Skeletal muscle satellite cell (primary cell): ENCODE measurements around the gene MAPK14.
A peak's percentile ranks its signal among the peaks of the same experiment; 100 is the strongest.
"Not testable (repeated sequence)": the region's sequence is repeated elsewhere in the genome, so short reads cannot be mapped to it uniquely, and the experiment has no call there.

Source experiments
- H3K27me3 ChIP-seq: 2 replicates; pipeline ENCODE4 v1.7.0; 2013; ENCODE audit warnings: low read length; ENCODE audit not compliant: control insufficient read depth, insufficient read depth
- H3K36me3 ChIP-seq: 2 replicates; pipeline ENCODE4 v1.7.0; 2013; ENCODE audit warnings: mild to moderate bottlenecking, control low read depth, low read length; ENCODE audit not compliant: insufficient read depth
- H3K4me1 ChIP-seq: 2 replicates; pipeline ENCODE4 v1.7.0; 2013; ENCODE audit warnings: low read length; ENCODE audit not compliant: control insufficient read depth, insufficient read depth
- H3K4me2 ChIP-seq: 2 replicates; pipeline ENCODE4 v1.7.0; 2013; ENCODE audit warnings: mild to moderate bottlenecking, low read length
- H3K4me3 ChIP-seq: 2 replicates; pipeline ENCODE4 v1.7.0; 2013; ENCODE audit warnings: low read length
- H3K9ac ChIP-seq: 2 replicates; pipeline ENCODE4 v1.7.0; 2013; ENCODE audit warnings: mild to moderate bottlenecking, low read depth, low read length, moderate library complexity
- H3K9me3 ChIP-seq: replicated peaks from 2 replicates; pipeline ENCODE4 v1.7.0; 2013; ENCODE audit warnings: mild to moderate bottlenecking, control low read depth, low read length

The MAPK14 gene

DNA sequence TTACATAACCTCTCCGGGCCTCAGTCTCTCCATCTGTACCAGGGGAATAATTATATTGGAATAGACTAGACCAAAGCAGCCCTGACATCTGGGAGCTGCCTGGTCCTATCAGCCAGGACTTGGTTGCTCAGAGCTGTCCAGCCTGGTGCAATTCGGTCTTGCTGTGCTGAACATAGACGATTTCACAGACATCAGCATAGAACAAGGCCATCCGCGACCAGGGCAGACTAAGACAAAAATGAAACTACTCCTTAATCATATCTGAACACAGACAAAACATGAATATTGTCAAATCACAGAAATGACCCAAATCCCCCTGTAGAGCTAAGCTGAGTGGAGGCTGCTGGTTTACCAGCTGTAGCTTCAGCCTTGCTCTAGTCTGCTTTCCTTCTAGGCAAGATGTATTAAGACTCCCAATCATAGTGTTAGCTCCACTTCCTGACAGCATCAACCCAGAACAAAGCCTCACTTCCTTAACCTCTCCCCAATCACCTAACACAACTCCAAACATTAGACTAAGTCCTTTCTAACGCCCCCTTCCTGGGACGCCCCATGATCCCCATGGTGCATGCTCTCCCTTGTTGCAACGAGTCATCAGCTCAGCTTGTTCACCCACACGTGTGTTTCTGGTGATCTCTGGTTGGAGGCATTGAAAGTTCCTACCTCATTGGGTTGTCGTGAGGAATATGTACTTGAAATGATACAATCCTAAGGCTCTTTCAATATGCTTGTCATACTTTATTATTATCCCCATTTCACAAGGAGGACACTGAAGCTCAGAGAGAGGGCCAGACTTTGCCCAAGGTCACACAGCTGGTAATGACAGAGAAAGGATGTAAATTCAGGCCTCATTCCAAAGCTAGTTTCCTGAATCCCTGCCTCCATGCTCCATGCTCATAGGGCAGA is 99.2 kb downstream of the MAPK14 start:
- H3K4me3 ChIP-seq = peak overlapping the region; percentile 44
- peaks cover 41% of the 10 kb centered on the region for H3K4me1 ChIP-seq

DNA sequence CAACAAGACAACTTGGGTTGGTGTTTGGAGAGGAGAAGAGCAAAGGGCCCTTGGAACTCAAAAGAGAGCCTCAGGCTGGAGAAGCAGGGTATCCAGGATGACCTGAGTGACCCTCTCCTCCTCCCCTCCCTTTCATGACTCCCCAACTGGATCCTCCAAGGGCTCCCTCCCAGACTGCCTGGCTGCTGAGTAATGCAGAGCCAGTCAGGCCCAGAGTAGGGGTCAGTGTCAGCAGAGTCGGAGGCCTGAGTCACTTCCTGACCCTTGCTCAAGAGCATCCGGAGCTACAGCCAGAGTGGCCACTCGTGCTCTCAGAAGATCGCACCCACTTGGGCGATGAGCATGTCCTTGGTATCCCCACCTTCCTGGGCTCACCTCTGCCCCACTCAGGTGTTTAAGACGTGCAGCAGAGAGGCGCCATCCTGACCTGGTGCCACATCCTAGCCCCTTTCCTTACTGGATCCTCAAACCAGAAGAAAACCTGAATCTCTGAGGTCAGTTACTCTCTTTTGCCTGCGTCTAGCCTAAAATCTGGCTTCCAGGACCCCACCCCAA is 99.9 kb downstream of the MAPK14 start:
- H3K9ac ChIP-seq = peak overlapping the region; percentile 51
- no peaks in the 10 kb centered on the region for H3K36me3 ChIP-seq
- H3K4me3 ChIP-seq = peak overlapping the region; percentile 44
- peaks cover 46% of the 10 kb centered on the region for H3K4me1 ChIP-seq
- H3K4me2 ChIP-seq = peak overlapping the region; percentile 45
- no peaks in the 10 kb centered on the region for H3K27me3 ChIP-seq
- H3K9me3 ChIP-seq = no peaks in the 10 kb centered on the region

More for the DNA sequence above, 99.2 kb downstream of the MAPK14 start:
- Histone ChIP-seq H3K36me3 (no peaks in the 10 kb centered on the region), H3K9ac (peak overlapping the region; percentile 51), H3K4me2 (peak overlapping the region; percentile 45), H3K27me3 (no peaks in the 10 kb centered on the region), H3K9me3 (no peaks in the 10 kb centered on the region)

DNA sequence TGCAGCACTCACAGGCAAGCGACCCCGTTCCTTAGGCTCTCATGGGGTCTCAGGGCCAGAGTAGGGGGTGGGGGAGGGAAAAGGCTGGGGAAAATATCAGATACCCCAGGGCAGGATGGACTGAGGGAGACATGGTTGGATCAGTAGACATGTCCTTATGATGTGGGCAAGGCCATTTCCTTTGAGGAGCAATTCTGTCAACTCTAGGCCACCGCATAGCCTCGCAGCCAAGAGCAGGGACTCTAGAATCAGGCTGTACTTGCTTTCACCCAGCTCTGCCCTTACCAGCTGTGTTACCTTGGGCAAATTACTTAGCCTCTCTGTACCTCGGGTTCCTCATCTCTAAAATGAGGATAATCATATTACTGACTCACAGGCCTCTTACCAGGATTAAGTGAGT is 100.5 kb downstream of the MAPK14 start:
- Histone ChIP-seq H3K9ac (no peak overlapping the region), H3K36me3 (no peaks in the 10 kb centered on the region), H3K4me3 (peak overlapping the region; percentile 40), H3K27me3 (no peaks in the 10 kb centered on the region), H3K9me3 (no peaks in the 10 kb centered on the region), H3K4me2 (peak overlapping the region; percentile 39), H3K4me1 (peaks cover 46% of the 10 kb centered on the region)

DNA sequence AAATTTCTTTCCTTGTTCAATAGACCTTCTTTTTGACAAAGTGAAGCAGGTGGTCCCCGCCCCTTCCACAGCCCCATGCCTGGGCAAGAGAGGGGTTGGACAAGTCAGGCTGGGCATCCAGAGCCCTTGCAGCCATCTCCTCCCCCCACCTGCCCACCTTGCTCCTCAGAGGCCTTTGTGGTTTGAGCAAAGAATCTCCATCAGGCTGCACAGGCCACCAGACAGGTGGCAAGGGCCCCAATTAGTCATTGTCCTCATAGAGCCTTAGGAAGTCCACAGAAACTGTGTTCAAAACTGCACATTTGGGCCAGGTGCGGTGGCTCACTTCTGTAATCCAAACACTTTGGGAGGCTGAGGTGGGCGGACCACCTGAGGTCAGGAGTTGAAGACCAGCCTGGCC is 101.2 kb downstream of the MAPK14 start:
- Histone ChIP-seq H3K4me2 (no peak overlapping the region), H3K27me3 (no peaks in the 10 kb centered on the region), H3K4me3 (no peak overlapping the region), H3K4me1 (peaks cover 42% of the 10 kb centered on the region), H3K36me3 (no peaks in the 10 kb centered on the region), H3K9me3 (no peaks in the 10 kb centered on the region), H3K9ac (no peak overlapping the region)

DNA sequence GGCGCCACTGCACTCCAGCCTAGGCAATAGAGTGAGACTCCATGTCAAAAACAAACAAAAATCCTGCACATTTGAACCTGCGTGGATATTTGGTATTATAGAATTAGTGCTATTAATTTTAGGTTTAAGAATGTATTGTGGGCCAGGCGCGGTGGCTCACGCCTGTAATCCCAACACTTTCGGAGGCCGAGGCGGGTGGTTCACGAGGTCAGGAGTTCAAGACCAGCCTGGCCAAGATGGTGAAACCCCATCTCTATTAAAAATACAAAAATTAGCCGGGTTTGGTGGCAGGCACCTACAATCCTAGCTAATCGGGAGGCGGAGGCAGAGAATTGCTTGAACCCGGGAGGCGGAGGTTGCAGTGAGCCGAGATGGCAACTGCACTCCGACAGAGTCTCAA is 101.7 kb downstream of the MAPK14 start:
- not testable (repeated sequence) for H3K4me3 ChIP-seq, H3K4me2 ChIP-seq, H3K9me3 ChIP-seq, H3K27me3 ChIP-seq, H3K9ac ChIP-seq, H3K36me3 ChIP-seq
- peaks cover 42% of the 10 kb centered on the region for H3K4me1 ChIP-seq

DNA sequence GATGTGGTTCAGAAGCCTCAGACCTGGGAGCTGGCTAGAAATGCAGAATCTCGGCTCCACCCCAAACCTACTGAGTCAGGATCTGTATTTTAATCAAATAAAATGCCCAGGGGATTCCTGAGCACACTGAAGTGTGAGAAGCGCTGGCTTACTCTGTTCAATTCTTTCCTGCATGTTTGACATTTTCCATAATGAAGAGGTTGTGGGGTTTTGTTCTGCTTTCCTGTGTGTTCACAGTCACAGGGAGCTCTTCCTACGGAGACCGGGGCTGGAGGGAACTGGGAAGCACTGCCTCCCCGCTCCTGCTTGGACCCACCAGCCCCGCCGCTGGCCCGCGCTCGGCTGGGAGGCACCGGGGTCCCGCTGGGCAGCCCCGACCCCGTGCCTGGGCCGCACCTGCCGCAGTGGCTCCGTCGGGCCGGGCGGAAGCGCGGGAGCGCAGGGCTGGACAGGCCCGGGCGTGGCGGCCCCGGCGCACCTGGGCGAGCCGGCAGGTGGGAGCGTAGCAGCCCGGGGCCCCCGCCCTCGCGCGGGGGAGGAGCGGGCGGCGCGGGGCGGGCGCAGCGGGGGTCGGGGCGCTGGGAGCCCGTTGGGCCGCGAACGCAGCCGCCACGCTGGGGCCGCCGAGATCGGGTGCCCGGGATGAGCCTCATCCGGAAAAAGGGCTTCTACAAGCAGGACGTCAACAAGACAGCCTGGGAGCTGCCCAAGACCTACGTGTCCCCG is 102.5 kb downstream of the MAPK14 start, which contains the start of gene MAPK13:
Gene MAPK13, plus strand, starts transcription at position 573 of the 726 bp plus-strand sequence. Its CDS starts 70 bp downstream, at position 643.
- H3K4me2 ChIP-seq = peak within 1 kb of the TSS; percentile 74
- peaks cover 42% of the 10 kb centered on the region for H3K4me1 ChIP-seq
- no peaks in the 10 kb centered on the region for H3K36me3 ChIP-seq
- H3K9ac ChIP-seq = peak within 1 kb of the TSS; percentile 55
- no peaks in the 10 kb centered on the region for H3K27me3 ChIP-seq
- peak within 1 kb of the TSS; percentile 58 for H3K4me3 ChIP-seq
- no peaks in the 10 kb centered on the region for H3K9me3 ChIP-seq

DNA sequence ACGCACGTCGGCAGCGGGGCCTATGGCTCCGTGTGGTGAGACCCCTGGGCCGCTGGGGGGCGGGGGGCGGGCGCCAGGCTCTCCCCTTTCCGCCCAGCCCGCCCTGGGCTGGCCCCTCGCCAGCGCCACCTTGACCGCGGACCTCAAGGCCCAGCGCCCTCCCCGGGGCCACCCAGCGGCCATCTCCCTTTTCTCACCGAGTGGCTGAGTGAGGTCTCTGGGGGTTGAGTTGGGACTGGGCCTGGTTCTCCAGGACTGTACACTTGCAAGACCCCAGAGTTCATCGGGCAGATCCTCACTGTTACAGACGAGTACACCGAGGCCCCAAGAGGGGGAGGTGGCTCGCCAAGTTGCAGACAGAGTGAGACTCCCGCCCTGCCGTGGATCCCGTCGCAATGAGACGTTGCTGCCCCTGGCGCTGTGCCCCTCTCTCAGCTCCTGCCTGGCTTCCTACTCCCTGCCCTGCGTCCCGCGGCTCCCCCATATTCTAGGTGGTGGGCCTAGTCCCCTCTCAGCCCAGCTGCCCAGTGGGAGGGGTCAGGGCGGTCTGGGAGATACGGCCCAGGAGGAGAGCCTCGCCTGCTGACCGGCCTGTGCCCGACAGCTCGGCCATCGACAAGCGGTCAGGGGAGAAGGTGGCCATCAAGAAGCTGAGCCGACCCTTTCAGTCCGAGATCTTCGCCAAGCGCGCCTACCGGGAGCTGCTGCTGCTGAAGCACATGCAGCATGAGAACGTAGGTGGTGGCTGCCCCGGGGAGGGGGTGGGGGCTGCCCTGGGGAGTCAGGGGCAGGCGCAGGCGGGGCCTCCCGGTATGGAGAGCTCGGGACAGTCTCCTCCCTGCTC is 103.3 kb downstream of the MAPK14 start:
- H3K4me3 ChIP-seq = peak overlapping the region; percentile 58
- H3K9ac ChIP-seq = no peak overlapping the region
- no peaks in the 10 kb centered on the region for H3K36me3 ChIP-seq
- H3K9me3 ChIP-seq = no peaks in the 10 kb centered on the region
- peaks cover 42% of the 10 kb centered on the region for H3K4me1 ChIP-seq
- H3K4me2 ChIP-seq = peak overlapping the region; percentile 74
- no peaks in the 10 kb centered on the region for H3K27me3 ChIP-seq

DNA sequence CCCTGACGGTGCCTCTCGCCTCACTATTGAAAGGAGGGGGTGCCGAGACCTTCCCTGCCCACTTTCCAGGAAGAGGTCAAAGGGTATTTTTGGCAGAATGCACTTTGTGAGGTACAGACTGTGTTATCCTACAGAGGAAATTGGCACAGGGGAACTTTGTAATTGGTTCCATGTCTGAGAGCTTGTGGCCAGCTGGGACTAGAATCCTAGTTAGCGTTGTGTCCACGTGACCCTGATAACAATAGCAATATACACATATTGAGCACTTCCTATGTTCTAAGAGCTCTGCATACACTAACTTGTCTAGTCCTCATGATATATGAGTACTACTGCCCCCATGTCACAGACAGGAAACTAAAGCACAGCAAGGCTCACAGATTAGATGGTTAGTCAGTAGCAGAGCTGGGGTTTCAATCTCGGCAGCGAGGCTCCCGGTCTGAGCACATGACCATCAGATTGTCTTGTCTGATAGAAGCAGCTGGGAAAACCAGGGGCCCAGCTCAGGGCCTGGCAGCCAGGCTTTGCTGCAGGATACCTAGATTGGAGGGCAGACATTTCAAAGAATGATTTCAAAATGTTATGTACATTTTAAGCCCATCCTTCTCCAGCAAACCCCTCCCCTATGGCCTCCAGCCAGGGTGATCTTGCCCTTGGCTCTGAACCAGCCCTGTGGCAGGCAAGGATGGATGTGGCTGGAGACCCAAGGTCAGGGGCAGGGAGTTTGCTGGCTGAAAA is 104.1 kb downstream of the MAPK14 start:
- Histone ChIP-seq H3K9ac (no peak overlapping the region), H3K36me3 (no peaks in the 10 kb centered on the region), H3K27me3 (no peaks in the 10 kb centered on the region), H3K9me3 (no peaks in the 10 kb centered on the region), H3K4me1 (peaks cover 39% of the 10 kb centered on the region), H3K4me2 (peak overlapping the region; percentile 10), H3K4me3 (no peak overlapping the region)

DNA sequence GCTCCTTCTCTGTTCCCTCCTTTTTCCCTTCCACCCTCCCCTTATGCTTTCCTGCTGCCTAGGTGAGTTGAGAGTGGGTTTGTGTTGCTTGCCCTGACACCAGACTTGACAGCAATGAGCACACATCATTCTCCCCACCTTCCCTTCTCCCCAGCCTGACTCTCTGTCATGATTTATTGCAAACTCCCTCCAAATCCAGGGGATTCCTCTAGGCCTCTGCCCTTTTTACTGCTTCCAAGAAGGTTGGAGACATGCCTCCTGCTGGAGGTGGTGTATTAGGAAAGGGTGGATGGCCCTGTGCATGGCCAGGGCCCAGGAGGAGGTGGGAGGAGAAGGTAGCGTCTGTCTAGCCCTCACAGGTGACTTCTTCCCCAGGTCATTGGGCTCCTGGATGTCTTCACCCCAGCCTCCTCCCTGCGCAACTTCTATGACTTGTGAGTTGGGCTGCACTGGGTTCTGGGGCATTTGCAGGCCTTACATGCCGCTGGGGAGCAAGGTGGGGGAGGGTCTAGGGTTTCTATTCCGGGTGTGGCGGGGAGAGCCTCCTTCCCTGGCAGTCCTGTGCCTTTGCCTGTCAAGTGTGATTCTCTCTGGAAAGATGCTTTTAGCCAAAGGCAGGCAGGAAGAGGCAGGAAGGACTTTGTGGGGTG is 104.8 kb downstream of the MAPK14 start:
- Histone ChIP-seq H3K9ac (no peak overlapping the region), H3K4me2 (peak overlapping the region; percentile 10), H3K27me3 (no peaks in the 10 kb centered on the region), H3K4me3 (no peak overlapping the region), H3K9me3 (no peaks in the 10 kb centered on the region), H3K4me1 (peaks cover 32% of the 10 kb centered on the region), H3K36me3 (no peaks in the 10 kb centered on the region)

DNA sequence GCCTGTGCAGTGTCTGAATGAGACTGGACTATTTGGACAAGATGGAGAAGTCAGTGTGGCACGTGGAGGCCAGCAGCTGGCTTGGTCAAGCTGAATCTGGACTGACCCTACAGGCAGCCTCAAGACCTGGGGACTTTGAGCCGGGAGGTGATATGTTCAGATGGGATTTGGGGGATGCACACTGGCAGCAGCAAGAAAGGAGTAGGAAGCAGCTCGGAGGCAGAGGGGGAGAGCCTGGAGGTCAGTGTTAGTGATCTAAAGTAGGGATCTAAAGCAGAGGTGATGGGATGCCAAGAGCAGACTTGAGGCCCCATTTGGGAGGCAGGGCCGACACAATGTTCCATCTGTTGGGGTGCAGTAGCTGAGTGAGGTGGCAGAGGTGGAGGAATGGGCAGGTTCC is 105.5 kb downstream of the MAPK14 start:
- H3K4me3 ChIP-seq = no peak overlapping the region
- peaks cover 24% of the 10 kb centered on the region for H3K4me1 ChIP-seq
- no peaks in the 10 kb centered on the region for H3K9me3 ChIP-seq
- no peak overlapping the region for H3K4me2 ChIP-seq
- no peaks in the 10 kb centered on the region for H3K36me3 ChIP-seq
- H3K9ac ChIP-seq = no peak overlapping the region
- H3K27me3 ChIP-seq = no peaks in the 10 kb centered on the region
